ENCODE results near the gene MYH6.

DNA sequence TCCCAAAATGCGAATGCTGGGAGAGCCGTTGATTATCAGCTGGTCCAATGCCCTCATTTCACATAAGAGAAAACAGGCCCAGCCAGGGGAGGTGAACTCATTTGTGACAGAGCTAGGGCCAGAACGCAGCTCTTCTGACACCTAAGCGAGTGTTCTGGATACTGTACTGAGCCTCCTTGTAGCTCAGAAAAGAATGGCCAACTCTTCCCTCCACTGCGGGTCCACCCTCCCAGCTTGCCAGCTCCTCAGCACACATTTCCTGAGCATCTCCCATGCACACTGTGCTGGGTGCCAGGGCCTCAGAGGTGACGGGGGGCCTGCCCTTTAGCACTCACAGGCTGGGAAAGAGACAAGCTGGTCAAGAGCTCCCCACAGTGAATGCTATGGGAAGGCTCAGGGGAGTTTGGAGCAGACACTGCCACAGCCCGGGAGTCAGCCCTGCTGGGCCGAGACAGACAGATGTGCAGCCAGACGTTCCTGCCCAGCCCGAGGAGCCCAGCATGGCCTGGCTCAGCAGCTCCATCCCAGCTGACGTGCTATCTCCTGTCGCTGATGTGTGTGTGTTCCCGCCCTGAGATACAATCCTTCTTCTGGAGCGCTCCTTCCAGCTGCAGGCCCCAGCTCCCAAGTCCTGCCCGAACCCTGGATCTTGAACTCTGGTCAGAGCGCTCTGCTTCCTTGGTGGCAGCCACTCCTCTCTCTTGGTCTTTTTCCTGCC, 27.7 kb downstream of the MYH6 start:
- TF ChIP-seq, protein P1, sequence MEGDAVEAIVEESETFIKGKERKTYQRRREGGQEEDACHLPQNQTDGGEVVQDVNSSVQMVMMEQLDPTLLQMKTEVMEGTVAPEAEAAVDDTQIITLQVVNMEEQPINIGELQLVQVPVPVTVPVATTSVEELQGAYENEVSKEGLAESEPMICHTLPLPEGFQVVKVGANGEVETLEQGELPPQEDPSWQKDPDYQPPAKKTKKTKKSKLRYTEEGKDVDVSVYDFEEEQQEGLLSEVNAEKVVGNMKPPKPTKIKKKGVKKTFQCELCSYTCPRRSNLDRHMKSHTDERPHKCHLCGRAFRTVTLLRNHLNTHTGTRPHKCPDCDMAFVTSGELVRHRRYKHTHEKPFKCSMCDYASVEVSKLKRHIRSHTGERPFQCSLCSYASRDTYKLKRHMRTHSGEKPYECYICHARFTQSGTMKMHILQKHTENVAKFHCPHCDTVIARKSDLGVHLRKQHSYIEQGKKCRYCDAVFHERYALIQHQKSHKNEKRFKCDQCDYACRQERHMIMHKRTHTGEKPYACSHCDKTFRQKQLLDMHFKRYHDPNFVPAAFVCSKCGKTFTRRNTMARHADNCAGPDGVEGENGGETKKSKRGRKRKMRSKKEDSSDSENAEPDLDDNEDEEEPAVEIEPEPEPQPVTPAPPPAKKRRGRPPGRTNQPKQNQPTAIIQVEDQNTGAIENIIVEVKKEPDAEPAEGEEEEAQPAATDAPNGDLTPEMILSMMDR (IDR thresholded peaks at IDR 0.05), result no peak
- TF ChIP-seq POLR2A (IDR thresholded peaks at IDR 0.05), result no peak
